ENCODE measurements around the gene SLC10A7.

The SLC10A7 gene

GRCh38 chr4:146343776-146344175 is 178.0 kb downstream of the SLC10A7 start:
- no peak for TF ChIP-seq POLR2AphosphoS5 (IDR thresholded peaks at IDR 0.05; ENCODE audit: low read depth, low read length)
- TF ChIP-seq POLR2A (IDR thresholded peaks at IDR 0.05; ENCODE audit: low read depth, low read length): no peak
- no peak for TF ChIP-seq TAF1 (IDR thresholded peaks at IDR 0.05; ENCODE audit: borderline replicate concordance, low read depth, low read length)
- FAIRE-seq (no peak), DNase-seq (ENCODE audit: insufficient read length) (no peak)

- TF ChIP-seq POLR2A (IDR thresholded peaks at IDR 0.05; ENCODE audit: low read depth, low read length): no peak
- no peak for TF ChIP-seq TAF1 (IDR thresholded peaks at IDR 0.05; ENCODE audit: borderline replicate concordance, low read depth, low read length)
- no peak for TF ChIP-seq POLR2AphosphoS5 (IDR thresholded peaks at IDR 0.05; ENCODE audit: low read depth, low read length)
- FAIRE-seq (peak; percentile 69), DNase-seq (ENCODE audit: insufficient read length) (no peak)
Measured at GRCh38 chr4:146343199-146343598, 178.5 kb downstream of the SLC10A7 start.

GRCh38 chr4:146342600-146343192 is 179.0 kb downstream of the SLC10A7 start:
- FAIRE-seq (no peak), DNase-seq (ENCODE audit: insufficient read length) (no peak)
- TF ChIP-seq POLR2A (IDR thresholded peaks at IDR 0.05; ENCODE audit: low read depth, low read length) (no peak), POLR2AphosphoS5 (IDR thresholded peaks at IDR 0.05; ENCODE audit: low read depth, low read length) (no peak), TAF1 (IDR thresholded peaks at IDR 0.05; ENCODE audit: borderline replicate concordance, low read depth, low read length) (no peak)

- TF ChIP-seq TAF1 (IDR thresholded peaks at IDR 0.05; ENCODE audit: borderline replicate concordance, low read depth, low read length): no peak
- no peak for DNase-seq (ENCODE audit: insufficient read length)
- FAIRE-seq: no peak
Measured at GRCh38 chr4:146340798-146341197, 180.9 kb downstream of the SLC10A7 start.

- DNase-seq (ENCODE audit: insufficient read length) (no peak), FAIRE-seq (no peak)
- TF ChIP-seq POLR2A (IDR thresholded peaks at IDR 0.05; ENCODE audit: low read depth, low read length) (no peak), TAF1 (IDR thresholded peaks at IDR 0.05; ENCODE audit: borderline replicate concordance, low read depth, low read length) (no peak), POLR2AphosphoS5 (IDR thresholded peaks at IDR 0.05; ENCODE audit: low read depth, low read length) (no peak)
Measured at GRCh38 chr4:146338512-146338911, 183.2 kb downstream of the SLC10A7 start.

GRCh38 chr4:146336410-146336807 is 185.3 kb downstream of the SLC10A7 start:
- FAIRE-seq: no peak
- TF ChIP-seq POLR2A (IDR thresholded peaks at IDR 0.05; ENCODE audit: low read depth, low read length): no peak
- no peak for TF ChIP-seq TAF1 (IDR thresholded peaks at IDR 0.05; ENCODE audit: borderline replicate concordance, low read depth, low read length)
- TF ChIP-seq POLR2AphosphoS5 (IDR thresholded peaks at IDR 0.05; ENCODE audit: low read depth, low read length): no peak
- DNase-seq (ENCODE audit: insufficient read length): no peak

GRCh38 chr4:146335763-146336409 is 185.9 kb downstream of the SLC10A7 start:
- no peak for FAIRE-seq
- no peak for DNase-seq (ENCODE audit: insufficient read length)
- TF ChIP-seq POLR2AphosphoS5 (IDR thresholded peaks at IDR 0.05; ENCODE audit: low read depth, low read length) (no peak), POLR2A (IDR thresholded peaks at IDR 0.05; ENCODE audit: low read depth, low read length) (no peak), TAF1 (IDR thresholded peaks at IDR 0.05; ENCODE audit: borderline replicate concordance, low read depth, low read length) (no peak)

- peak; percentile 94 for FAIRE-seq
- no peak for TF ChIP-seq POLR2A (IDR thresholded peaks at IDR 0.05; ENCODE audit: low read depth, low read length)
- TF ChIP-seq TAF1 (IDR thresholded peaks at IDR 0.05; ENCODE audit: borderline replicate concordance, low read depth, low read length): no peak
- no peak for TF ChIP-seq POLR2AphosphoS5 (IDR thresholded peaks at IDR 0.05; ENCODE audit: low read depth, low read length)
- no peak for DNase-seq (ENCODE audit: insufficient read length)
Measured at GRCh38 chr4:146334862-146335449, 186.8 kb downstream of the SLC10A7 start.

- DNase-seq (ENCODE audit: insufficient read length): no peak
- TF ChIP-seq TAF1 (IDR thresholded peaks at IDR 0.05; ENCODE audit: borderline replicate concordance, low read depth, low read length): no peak
- no peak for TF ChIP-seq POLR2A (IDR thresholded peaks at IDR 0.05; ENCODE audit: low read depth, low read length)
- TF ChIP-seq POLR2AphosphoS5 (IDR thresholded peaks at IDR 0.05; ENCODE audit: low read depth, low read length): no peak
- FAIRE-seq: no peak
Measured at GRCh38 chr4:146333895-146334262, 187.9 kb downstream of the SLC10A7 start.

GRCh38 chr4:146333187-146333894 is 188.4 kb downstream of the SLC10A7 start:
- DNase-seq (ENCODE audit: insufficient read length) (peak; percentile 2), FAIRE-seq (peak; percentile 95)
- TF ChIP-seq TAF1 (IDR thresholded peaks at IDR 0.05; ENCODE audit: borderline replicate concordance, low read depth, low read length) (no peak), POLR2AphosphoS5 (IDR thresholded peaks at IDR 0.05; ENCODE audit: low read depth, low read length) (no peak), POLR2A (IDR thresholded peaks at IDR 0.05; ENCODE audit: low read depth, low read length) (no peak)

- DNase-seq (ENCODE audit: insufficient read length): no peak
- no peak for FAIRE-seq
Measured at GRCh38 chr4:146330392-146330791, 191.3 kb downstream of the SLC10A7 start.

More at GRCh38 chr4:146330392-146330791, 191.3 kb downstream of the SLC10A7 start:
- TF ChIP-seq POLR2A (IDR thresholded peaks at IDR 0.05; ENCODE audit: low read depth, low read length) (no peak), TAF1 (IDR thresholded peaks at IDR 0.05; ENCODE audit: borderline replicate concordance, low read depth, low read length) (no peak), POLR2AphosphoS5 (IDR thresholded peaks at IDR 0.05; ENCODE audit: low read depth, low read length) (no peak)

Data from GM12892 (cell line).